Breast epithelium (tissue), 3 donors: ENCODE results near the gene ADIRF.

Source experiments
- CTCF ChIP-seq, 3 donors: fragments of 450-650 bp; IDR thresholded peaks; one replicate each; pipeline ENCODE4 v1.5.1; 2016 to 2017; ENCODE audit warnings: antibody characterized with exemption in 3 of 3, mild to moderate bottlenecking in 3 of 3, moderate library complexity in 3 of 3
- POLR2AphosphoS5 ChIP-seq, 3 donors: sonication (generic); formaldehyde crosslinking; IDR thresholded peaks; one replicate each; pipeline ENCODE4 v1.6.1; 2017; ENCODE audit warnings: antibody characterized with exemption in 3 of 3

DNA sequence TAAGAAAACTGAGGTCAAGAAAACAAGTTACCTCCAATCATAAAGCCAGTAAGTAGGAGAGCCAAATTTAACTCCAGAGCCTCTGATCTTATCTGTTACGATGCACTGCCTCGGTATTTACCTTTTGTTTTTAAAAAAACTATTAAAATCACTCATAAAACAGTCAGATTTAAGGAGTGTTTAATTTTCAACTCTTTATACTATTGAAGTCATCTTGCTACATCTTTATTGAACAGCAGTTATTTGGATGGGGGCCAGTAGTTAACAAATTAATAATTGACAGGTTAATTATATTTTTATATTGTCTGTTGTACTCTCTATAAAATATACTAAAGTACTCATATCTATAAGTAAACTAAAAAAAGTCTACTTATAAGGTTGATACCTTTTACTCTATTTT lies 24.6 kb downstream of the ADIRF start:
- TF ChIP-seq CTCF (IDR thresholded peaks at IDR 0.05): no peak
- TF ChIP-seq POLR2AphosphoS5 (IDR thresholded peaks at IDR 0.05): no peak
